HG03095 (cell line): ENCODE measurements around the gene SIAE.

Source experiments
- ATAC-seq: cut with Tn5 transposase; IDR thresholded peaks from one replicate; pipeline ENCODE4 v1.9.1; 2021; ENCODE audit warnings: moderate library complexity; ENCODE audit not compliant: unreplicated experiment

SIAE gene

DNA sequence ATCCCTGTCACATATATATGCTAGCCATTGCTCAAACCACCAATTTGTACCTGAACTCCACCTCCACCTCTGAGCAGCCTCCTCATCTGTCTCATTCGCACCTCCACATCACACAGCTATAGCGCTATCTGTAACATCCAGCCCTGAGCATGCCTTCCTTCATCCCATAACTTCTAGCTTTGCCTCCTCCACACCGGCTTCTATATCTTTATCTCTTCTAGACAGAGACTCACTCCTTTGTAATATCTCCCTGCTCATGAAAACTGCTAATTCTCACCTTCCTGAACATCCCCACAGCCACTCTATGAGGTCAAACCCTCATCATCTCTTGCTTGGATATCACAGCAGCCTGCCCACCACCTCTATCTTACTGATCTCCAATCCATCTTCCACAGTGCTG is 5.9 kb downstream of the SIAE start:
- ATAC-seq, result no peak

DNA sequence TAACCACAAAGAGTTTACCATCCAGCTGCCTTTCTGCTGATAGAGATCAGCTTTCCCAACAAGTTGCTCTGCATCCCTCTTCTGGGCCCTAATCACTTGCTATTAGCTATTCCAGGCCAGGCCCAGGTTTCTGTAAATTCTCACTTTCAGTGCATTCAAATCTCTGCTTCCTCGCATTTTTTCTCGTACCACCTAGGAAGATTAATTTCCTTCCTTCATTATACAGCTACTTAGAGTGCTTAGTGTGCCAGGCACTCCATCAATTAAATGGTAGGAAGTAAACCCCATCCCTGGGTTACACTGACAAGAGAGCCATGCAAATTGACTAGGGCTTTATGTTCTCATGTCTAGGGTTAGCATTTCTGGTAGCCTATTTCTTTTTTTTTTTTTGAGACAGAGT is 9.7 kb downstream of the SIAE start:
- ATAC-seq, result no peak

DNA sequence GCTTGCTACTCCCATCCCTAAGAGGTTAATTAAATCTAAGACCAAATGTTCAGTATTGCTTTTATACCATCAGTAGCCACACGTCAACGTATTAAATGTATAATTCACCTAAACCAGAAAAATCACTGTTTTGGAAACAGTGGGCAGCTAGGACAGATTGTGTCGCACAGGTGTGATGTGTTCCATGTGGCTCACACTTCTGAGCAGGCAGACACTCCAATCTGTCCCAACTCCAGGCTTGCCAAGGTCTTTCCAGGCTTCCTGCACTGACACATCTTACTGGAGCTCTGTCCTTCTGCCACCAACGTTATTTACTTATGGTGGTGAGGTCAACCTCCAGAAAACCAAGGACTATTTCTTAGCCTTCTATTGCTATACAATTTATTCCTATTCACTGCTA is 11.4 kb downstream of the SIAE start:
- no peak for ATAC-seq

DNA sequence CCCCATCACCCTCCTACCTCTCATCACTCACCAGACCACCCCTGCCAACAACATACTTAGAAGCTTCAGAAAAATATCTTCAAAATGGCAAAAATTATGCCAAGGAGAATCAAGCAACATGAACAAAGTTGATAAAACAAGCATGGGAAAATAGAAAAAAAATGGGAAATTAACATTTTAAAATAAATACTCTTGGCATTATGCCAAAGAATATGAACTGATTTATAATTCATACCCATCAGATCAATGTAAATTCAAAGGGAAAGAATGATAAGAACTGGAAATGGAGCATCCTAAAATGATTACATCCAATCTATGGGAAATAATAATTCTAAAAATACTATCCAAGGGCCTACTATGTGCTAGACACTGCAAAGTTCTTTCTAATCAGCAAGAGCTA is 12.0 kb downstream of the SIAE start:
- ATAC-seq, result no peak

DNA sequence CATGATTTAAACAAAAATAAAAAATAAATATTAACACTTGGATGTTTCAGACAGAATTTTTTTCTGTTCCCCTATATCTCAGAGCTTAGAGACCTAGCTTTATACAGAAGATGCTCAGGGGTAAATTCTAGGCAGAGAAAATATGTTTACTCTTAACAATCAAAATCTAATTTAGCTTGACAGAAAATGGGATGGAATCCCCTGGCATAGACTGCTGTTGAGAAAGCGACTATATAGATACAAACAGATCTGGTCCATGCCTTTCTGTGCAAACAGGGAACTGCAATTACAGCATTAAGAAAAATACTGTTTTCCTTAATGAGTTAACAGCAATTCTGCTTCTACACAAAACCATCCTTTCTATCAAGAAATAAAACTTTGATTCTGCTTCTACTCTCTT is 14.6 kb downstream of the SIAE start:
- ATAC-seq, result no peak

DNA sequence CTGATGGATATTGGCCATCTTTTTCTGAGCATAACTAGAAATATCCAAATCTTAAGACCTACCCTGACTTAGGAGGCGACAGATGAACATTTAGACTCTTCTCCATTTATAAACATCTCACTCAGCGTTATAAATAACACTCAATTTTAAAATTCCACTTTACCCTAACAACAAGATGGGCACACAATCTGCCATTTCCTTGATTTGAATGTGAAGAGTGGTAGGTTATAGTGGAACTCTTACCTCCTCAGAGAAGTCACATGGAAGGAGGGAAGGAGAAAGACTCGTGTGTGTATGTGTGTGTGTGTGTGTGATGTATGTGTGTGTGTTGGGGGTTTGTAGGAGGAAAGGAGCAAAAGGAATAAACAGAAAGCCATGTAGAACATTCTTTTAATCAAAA is 15.0 kb downstream of the SIAE start:
- ATAC-seq, result no peak

DNA sequence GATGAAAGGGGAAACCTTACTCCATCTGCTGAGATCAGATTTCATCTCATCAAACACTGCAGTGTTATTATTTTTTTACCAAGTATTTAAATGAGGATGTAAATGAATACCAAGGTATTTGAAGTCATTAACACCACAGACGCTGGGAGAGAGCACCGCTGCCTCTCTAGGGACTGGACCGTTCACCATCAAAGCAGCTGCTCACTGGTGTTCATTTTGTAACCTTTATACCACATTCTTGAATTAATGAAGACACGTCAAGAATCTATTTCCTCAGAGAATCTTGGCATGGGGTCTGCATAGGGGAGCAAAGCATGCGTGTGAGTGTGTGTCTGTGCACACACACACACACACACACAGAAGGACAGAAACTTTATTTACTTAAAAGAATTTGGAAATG is 15.6 kb downstream of the SIAE start:
- ATAC-seq, result no peak

DNA sequence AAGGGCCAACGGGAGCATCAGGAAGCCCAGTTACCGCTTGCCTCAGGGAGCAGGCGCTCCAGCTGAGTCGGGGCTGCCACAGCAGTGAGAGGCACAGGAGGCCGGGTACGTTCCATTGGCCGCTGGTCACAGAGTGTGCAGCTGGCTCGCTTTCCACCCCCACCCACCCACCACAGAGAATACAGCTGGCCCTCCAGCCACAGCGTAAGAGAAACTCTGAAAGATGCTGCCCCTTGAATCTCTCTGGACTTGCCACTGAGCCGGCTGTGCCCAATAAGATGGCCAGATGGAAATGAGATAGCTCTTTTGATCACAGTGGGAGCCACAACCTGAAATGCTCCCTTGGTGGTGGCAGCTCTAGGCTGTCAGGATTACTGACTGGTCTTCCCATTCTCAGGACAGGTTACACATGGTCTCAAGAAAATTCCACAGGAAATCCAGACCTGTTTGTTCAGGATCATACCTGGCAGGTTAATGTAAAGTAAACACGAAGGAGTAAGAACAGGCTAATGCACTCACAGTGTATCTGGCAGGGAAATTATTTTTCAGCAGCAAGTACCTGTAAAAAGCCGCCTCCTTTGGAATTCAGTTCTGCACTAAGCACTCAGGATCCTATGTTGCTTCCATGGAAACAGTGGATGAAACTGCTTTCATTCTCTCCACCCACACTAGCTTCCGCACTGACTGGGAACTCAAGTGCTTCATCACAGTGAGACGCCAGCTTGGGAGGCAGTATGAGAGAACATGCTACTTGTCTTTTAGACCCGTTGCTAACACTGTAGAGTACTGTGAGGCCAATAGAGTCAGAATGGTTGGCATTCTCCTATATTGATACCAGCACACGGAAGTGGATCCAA is 16.5 kb downstream of the SIAE start:
- ATAC-seq, result no peak

DNA sequence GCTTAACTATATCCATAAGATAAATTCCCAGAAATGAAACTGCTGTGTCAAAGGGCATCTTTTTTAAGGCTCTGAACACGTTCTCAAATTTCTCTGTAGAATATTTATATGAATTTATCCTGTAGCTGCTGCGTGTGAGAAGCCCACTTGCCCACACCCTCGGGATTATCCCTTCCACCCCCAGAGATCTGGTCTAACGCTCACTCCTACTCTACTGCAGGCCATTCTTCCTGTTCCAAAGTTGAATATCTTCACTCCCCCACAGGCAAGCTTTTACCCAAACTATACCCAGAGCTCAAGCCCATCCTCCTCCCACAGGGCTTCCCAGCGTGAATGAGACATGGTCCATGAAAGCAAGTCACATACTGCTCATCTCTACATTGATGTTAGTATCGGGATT is 24.9 kb downstream of the SIAE start:
- ATAC-seq, result no peak

DNA sequence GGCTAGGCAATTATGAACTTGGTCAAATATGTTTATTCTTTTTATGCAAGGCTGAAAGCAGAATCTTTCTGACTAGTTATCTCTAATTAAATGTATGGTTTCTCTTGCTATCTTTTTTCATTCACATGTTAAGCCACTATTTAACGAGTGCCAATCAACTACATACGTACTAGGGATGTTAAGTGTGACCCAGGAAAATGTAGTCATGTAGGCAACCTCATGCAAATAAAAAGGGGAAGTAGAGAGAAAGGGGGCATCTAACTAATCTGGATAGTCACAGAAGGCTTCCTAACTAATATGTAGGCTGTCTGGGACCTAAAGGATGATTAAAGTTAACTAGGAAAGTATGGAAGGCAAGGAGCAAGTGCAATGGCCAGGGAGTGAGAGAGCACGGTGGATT is 27.4 kb downstream of the SIAE start:
- ATAC-seq, result no peak

DNA sequence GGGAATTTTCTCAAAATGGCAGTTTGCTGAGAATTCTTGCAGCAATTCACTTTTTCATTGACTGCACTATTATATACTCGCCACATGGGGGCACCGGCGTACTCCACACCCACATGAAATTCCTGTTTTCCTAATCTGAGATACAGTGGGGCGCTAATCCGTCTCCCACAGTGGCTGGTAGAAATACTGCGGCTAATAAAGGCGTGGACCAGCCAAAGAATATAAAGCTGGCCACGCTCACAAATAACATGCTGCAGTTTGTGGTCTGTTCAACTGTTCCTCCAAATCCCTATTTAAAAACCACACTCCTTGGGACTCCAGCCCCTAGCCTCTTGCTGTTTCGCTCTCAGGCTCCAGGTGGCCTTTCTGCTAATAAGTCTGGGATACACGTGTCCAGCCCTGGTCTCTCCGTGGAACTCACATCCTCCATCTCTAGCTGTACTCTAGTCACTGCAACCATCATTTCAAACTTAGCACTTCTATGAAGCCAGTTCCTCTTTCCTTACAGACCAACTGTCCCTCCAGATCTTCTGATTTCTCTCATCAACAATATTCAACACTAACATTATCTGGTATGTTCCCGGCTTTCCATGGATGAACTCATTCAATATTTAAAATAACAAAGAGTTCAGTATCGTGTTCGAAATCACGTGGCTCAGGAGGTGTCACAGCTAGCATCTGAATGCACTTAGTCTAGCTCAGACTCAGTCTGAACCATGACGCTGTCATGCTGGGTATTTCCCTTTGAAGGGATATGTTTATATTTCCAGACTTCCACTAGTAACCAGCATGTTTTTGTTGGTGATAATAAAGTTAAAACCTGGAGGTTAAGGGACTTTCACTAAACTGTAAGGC is 28.9 kb downstream of the SIAE start:
- peak; percentile 54 for ATAC-seq

DNA sequence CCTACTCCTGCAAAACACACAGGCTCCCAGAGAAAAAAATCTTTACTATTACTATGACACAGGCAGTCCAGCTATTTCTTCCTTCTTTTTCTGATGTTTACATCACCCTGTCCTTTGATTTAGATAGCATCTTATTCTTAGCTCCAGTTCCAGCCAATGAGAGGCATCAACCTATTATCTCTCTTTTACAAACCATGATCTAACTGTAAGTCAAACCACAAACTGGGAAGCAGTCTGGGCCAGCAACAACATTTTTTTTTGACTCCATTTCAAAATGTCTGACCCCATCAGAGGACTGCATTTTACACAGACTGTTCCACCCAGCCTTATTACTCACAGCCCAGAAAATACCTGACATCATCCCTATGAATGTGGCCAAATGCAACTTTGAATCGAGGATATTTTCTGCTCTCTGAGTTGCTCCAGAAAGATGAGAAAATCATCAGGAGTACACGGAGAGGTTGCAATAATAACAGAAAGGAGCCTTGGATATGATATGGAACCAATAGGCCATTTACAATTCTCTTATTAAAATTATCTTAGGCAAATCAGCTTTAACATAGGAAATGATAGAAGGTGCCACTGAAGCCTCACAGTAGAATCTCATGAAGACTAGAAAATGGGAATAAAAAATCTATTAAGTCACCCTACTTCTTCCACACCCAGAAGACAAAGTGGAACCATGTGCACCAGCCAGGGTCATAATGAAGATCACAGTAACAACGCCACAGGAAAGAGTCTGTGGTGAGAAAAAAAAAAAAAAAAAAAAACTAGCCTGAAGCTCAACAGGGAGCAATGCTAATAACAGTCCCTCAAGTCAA is 29.7 kb downstream of the SIAE start:
- ATAC-seq, result no peak

DNA sequence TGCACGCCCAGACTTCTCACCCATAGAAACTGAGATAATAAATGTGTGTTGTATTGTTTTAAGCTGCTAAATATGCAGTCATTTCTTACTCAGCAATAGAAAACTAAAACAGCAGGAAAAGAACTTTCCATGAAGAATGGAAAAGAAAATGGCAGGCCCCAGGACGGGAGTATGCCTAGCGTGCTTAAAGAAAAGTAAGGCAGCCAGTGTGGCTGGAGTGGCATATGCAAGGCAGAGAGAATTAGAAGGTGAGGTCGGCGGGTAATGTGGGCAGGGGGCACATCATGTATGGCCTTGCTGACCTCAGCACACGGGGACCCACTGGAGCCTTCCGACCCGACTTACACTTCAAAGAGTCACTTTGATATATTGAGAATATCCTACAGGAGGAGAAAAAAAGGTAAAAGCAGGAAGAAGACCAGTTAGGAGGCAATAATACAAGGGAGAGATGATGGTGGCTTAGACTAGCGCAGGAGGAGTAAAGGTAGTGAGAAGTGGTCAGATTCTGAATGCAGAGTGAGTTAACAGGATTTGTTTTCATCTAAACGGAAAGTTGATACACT is 30.4 kb downstream of the SIAE start:
- no peak for ATAC-seq

DNA sequence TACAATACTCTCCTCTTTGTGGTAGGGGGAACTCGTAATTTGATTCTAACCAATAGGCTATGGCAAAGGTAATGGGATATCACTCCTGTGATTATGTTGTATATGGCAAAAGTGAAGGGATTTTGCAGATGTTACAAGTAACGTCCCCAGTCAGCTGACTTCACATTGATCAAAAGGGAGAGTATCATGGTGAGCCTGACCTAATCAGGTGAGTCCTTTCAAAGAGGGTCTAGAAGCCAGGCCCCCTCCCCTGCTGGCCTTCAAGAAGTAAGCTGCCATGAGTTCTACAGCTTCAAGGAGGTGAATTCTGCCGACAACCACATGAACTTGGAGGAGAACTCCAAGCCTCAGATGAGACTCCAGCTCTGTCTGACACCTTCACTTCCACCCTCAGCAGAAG is 30.9 kb downstream of the SIAE start:
- ATAC-seq, result no peak

DNA sequence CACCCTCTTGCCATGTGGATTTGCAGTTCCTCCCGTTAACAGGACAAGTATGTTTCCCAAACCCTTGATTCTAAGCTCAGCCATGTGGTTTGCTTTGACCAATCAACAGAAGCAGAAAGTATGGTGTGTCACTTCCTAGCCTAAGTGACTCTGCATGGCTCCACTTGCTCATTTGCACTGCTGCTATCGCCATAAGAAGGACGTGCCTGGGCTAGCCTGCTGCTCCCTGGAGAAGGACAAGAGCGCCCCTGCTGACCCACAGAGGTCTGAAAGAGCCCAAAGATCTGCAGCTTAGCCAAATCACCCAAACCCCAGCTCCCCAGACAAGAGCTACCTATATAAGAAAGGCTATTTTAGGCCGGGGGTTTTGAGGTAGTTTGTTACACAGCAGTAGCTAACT is 32.9 kb downstream of the SIAE start:
- ATAC-seq, result no peak

DNA sequence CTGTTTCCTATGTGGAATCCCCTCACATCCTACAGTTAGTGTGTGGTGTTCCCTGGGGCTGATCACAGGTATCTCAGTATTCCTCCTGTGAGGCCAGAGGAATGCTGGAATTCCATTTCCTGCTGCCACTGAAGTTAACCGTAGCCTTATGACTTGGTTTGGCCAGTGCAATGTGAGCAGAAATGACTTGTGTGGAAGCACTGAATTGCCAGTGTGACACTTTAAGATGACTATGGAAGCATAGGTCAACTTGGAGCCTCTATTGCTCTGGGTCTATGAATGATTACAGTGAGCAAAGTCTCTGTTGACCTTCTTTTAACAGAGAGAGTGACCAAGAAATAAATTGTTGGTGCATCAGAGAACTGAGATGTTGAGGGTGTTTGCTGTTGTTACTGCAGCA is 34.4 kb downstream of the SIAE start:
- no peak for ATAC-seq

DNA sequence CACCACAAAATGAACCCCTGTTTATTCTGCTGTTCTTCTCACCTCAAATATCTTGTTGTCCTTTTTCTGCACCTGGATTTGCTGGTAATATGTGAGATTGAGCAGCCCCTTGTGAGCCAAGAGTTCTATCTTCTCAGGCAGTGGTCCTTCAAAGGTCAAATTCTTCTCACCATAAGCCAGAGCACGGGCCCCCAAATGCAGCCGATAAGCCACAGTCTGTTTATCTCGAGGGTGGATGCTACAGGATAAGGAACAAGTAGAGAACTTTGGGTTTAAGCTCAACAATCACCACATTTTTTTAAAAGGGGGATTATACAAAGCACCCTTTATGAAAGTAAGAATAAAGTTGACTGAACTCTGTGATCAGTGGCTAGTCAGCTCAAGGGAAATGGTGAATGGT is 35.0 kb downstream of the SIAE start:
- no peak for ATAC-seq

DNA sequence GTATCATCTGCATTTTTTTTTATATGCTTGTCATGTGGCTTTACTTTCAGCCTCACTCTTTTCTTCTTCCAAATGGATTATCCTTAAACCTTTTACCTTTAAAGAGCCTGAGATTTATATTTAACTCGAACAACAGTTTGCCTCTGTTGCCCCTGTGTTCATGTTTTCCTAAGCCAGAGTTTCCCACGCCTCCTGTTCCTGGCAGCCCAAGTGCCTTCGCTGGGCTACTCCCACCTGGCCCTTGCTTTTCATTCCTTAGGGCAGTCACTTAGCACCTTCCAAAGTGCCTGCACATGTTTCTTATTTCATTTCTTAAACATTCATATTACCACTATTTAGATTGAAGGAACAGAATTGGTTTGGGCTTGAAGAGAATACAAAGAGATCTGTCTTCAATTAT is 37.6 kb downstream of the SIAE start:
- ATAC-seq, result no peak

DNA sequence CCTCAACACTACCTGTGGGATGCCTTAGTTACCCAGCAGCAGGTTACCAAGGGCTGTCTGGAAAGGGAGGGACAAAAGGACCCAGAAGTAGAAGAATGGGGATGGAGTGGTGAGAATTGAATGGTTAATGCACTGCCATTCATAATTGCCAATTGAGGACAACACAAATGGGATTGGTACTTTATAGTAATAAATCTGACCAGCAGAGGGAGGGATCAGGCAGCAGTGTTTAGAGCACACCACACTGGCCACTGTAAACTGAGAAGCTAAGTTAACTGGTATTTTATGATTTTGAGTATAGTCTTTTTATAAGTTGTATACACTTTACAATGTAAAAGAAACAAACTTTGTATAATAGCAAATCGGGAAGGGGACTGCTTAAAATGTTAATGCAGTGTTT is 40.2 kb downstream of the SIAE start:
- no peak for ATAC-seq

DNA sequence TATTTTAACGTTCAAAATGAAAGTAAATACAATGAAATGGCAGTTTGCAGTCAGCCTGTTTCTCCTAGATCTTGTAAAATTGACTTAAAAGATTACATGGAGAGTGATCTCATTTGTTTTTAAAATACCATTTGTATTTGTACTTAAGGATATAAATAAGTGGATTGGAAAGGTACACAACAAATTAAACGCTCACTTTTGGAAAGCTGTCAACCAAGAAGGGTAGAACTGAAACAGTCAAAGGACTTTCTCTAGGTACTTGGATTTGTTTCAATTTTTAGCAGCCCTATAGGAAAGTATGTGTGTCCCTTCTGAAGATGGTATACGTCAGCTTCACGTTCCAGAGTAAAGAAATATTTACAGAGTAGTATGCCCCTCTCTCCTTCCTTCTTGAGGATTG is 43.6 kb downstream of the SIAE start:
- no peak for ATAC-seq

DNA sequence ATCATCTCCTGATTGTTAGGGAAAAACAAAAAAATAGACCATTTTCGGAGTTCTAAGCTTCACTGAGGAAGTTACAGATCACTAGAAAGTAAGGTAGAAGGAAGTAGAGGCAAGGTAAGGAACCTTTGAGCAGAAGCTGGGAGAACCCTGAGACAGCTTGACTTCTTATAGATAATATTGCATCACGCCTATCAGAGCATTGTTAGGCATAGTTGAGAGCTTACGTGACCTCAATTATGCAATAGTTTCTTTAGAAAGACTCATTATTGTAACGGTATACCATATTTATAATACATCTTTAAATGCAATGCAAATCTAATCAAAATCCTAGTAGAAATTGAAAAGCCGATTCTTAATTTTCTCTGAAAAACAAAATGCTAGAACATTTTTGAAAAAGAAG is 46.0 kb downstream of the SIAE start:
- no peak for ATAC-seq
